ENCODE results near the gene WDFY2. TPM values are rescaled to one million over a fixed set of nuclear protein-coding genes. Genes with fewer than 3 reads are reported as not detected.
A peak's percentile ranks its signal among the peaks of the same experiment; 100 is the strongest.

WDFY2 gene
- total and polyA plus RNA-seq, 2 of the 13 experiments (the other 11 are each of a cell fraction or from before 2014, with no cell fraction given), result 22.6 to 27.0 TPM

- TF ChIP-seq ZBTB8A (CRISPR knock-in tag; IDR thresholded peaks at IDR 0.05; ENCODE audit: borderline replicate concordance, low read depth), result no peak
- peak; percentile 92 for TF ChIP-seq MED13 (CRISPR knock-in tag; IDR thresholded peaks at IDR 0.05)
- TF ChIP-seq, protein P1, sequence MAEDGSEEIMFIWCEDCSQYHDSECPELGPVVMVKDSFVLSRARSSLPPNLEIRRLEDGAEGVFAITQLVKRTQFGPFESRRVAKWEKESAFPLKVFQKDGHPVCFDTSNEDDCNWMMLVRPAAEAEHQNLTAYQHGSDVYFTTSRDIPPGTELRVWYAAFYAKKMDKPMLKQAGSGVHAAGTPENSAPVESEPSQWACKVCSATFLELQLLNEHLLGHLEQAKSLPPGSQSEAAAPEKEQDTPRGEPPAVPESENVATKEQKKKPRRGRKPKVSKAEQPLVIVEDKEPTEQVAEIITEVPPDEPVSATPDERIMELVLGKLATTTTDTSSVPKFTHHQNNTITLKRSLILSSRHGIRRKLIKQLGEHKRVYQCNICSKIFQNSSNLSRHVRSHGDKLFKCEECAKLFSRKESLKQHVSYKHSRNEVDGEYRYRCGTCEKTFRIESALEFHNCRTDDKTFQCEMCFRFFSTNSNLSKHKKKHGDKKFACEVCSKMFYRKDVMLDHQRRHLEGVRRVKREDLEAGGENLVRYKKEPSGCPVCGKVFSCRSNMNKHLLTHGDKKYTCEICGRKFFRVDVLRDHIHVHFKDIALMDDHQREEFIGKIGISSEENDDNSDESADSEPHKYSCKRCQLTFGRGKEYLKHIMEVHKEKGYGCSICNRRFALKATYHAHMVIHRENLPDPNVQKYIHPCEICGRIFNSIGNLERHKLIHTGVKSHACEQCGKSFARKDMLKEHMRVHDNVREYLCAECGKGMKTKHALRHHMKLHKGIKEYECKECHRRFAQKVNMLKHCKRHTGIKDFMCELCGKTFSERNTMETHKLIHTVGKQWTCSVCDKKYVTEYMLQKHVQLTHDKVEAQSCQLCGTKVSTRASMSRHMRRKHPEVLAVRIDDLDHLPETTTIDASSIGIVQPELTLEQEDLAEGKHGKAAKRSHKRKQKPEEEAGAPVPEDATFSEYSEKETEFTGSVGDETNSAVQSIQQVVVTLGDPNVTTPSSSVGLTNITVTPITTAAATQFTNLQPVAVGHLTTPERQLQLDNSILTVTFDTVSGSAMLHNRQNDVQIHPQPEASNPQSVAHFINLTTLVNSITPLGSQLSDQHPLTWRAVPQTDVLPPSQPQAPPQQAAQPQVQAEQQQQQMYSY (CRISPR knock-in tag; IDR thresholded peaks at IDR 0.05), result peak; percentile 63
- TF ChIP-seq EP300 (IDR thresholded peaks at IDR 0.05; ENCODE audit: low read depth in 2 of 2, low read length in 2 of 2), result peak; percentile 93 to 98; a peak in 3 of 4 replicates
- TF ChIP-seq EP300 (CRISPR knock-in tag; IDR thresholded peaks at IDR 0.05; ENCODE audit: borderline replicate concordance), result peak; percentile 92
- peak; percentile 65 for TF ChIP-seq ATF1 (CRISPR knock-in tag; IDR thresholded peaks at IDR 0.05)
- TF ChIP-seq, protein P2, sequence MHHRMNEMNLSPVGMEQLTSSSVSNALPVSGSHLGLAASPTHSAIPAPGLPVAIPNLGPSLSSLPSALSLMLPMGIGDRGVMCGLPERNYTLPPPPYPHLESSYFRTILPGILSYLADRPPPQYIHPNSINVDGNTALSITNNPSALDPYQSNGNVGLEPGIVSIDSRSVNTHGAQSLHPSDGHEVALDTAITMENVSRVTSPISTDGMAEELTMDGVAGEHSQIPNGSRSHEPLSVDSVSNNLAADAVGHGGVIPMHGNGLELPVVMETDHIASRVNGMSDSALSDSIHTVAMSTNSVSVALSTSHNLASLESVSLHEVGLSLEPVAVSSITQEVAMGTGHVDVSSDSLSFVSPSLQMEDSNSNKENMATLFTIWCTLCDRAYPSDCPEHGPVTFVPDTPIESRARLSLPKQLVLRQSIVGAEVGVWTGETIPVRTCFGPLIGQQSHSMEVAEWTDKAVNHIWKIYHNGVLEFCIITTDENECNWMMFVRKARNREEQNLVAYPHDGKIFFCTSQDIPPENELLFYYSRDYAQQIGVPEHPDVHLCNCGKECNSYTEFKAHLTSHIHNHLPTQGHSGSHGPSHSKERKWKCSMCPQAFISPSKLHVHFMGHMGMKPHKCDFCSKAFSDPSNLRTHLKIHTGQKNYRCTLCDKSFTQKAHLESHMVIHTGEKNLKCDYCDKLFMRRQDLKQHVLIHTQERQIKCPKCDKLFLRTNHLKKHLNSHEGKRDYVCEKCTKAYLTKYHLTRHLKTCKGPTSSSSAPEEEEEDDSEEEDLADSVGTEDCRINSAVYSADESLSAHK (CRISPR knock-in tag; IDR thresholded peaks at IDR 0.05; ENCODE audit: borderline replicate concordance), result no peak
- TF ChIP-seq BCLAF1 (IDR thresholded peaks at IDR 0.05), result no peak
- TF ChIP-seq PAX8 (CRISPR knock-in tag; IDR thresholded peaks at IDR 0.05; ENCODE audit: borderline replicate concordance), result no peak
- no peak for TF ChIP-seq ZBTB3 (CRISPR knock-in tag; IDR thresholded peaks at IDR 0.05; ENCODE audit: borderline replicate concordance, low read depth)
- TF ChIP-seq CHCHD3 (CRISPR knock-in tag; IDR thresholded peaks at IDR 0.05), result no peak
- TF ChIP-seq, protein P3, sequence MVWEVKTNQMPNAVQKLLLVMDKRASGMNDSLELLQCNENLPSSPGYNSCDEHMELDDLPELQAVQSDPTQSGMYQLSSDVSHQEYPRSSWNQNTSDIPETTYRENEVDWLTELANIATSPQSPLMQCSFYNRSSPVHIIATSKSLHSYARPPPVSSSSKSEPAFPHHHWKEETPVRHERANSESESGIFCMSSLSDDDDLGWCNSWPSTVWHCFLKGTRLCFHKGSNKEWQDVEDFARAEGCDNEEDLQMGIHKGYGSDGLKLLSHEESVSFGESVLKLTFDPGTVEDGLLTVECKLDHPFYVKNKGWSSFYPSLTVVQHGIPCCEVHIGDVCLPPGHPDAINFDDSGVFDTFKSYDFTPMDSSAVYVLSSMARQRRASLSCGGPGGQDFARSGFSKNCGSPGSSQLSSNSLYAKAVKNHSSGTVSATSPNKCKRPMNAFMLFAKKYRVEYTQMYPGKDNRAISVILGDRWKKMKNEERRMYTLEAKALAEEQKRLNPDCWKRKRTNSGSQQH (CRISPR knock-in tag; IDR thresholded peaks at IDR 0.05; ENCODE audit: low read depth), result no peak
- TF ChIP-seq ZKSCAN8 (CRISPR knock-in tag; IDR thresholded peaks at IDR 0.05; ENCODE audit: borderline replicate concordance), result no peak; the same call in 1 of the 2 replicates
- TF ChIP-seq ZNF253 (CRISPR knock-in tag; IDR thresholded peaks at IDR 0.05; ENCODE audit: borderline replicate concordance), result no peak
- no peak for TF ChIP-seq SYNCRIP (IDR thresholded peaks at IDR 0.05; ENCODE audit: insufficient read depth, low read depth, low read length)
- no peak for TF ChIP-seq MYNN (CRISPR knock-in tag; IDR thresholded peaks at IDR 0.05; ENCODE audit: low read depth)
- no peak for TF ChIP-seq PHB2 (IDR thresholded peaks at IDR 0.05; ENCODE audit: partially characterized antibody)
- TF ChIP-seq POLR2AphosphoS2 (IDR thresholded peaks at IDR 0.05; ENCODE audit: low read depth, low read length), result no peak
Measured at GRCh38 chr13:51636349-51636890, 52.2 kb downstream of the WDFY2 start (continued).

Data from HepG2 (cell line).